Heart right ventricle (tissue), 16 donors: Measurements from ENCODE around the gene CD4. TPM values are rescaled to one million over a fixed set of nuclear protein-coding genes. Genes with fewer than 3 reads are reported as not detected.

ENCODE experiments used
- ATAC-seq, 8 donors: fragments of 200-7000 bp; cut with Tn5 transposase; one replicate each; pipeline ENCODE4 v1.9.1; 2020; ENCODE audit warnings: mild to moderate bottlenecking in 8 of 8, moderate library complexity in 8 of 8, moderate number of reproducible peaks in 1 of 8
- DNase-seq, 2 donors: peaks; one replicate each; pipeline ENCODE4 v3.0.0-alpha.2; 2020
- H3K27ac ChIP-seq, 10 donors: fragments of 200-600 bp; sonication (generic) in 2 of 10; one replicate each; pipeline versions ENCODE4 v1.5.0 to v1.8.0; 2020 to 2022; ENCODE audit warnings: mild to moderate bottlenecking in 3 of 10
- H3K27me3 ChIP-seq, 7 donors: fragments of 200-600 bp; one replicate each; pipeline ENCODE4 v1.8.0; 2021 to 2022; ENCODE audit warnings: mild to moderate bottlenecking in 2 of 7
- H3K36me3 ChIP-seq, 9 donors: fragments of 200-600 bp; sonication (generic) in 1 of 9; one replicate each; pipeline versions ENCODE4 v1.5.0 to v1.8.0; 2020 to 2022; ENCODE audit warnings: mild to moderate bottlenecking in 2 of 9
- H3K4me1 ChIP-seq, 9 donors: fragments of 200-600 bp; sonication (generic) in 1 of 9; one replicate each; pipeline versions ENCODE4 v1.5.0 to v1.8.0; 2020 to 2022; ENCODE audit warnings: mild to moderate bottlenecking in 4 of 9
- H3K4me3 ChIP-seq, 10 donors: fragments of 200-600 bp; sonication (generic) in 2 of 10; one replicate each; pipeline versions ENCODE4 v1.5.0 to v1.8.0; 2020 to 2022; ENCODE audit warnings: mild to moderate bottlenecking in 7 of 10, moderate library complexity in 2 of 10
- H3K9me3 ChIP-seq, 11 donors: fragments of 200-600 bp in 10 of 11; sonication (generic) in 2 of 11; one replicate each; pipeline versions ENCODE4 v1.5.0 to v1.8.0; 2013 to 2022; ENCODE audit warnings: mild to moderate bottlenecking in 2 of 11, control low read depth in 1 of 11, moderate library complexity in 1 of 11
- CTCF ChIP-seq, 9 donors: fragments of 200-600 bp; sonication (generic) in 2 of 9; IDR thresholded peaks; one replicate each; pipeline versions ENCODE4 v1.5.0 to v1.8.0; 2021 to 2022; ENCODE audit warnings: antibody characterized with exemption in 9 of 9, mild to moderate bottlenecking in 5 of 9, moderate library complexity in 1 of 9
- WGBS, 2 donors: extraction: QIAGEN DNeasy Blood & Tissue Kit; methylation state at CpG; one replicate each; pipeline ENCODE4 v1.1.7; 2013; ENCODE audit warnings: inconsistent platforms in 1 of 2; 5-methylcytosine and 5-hydroxymethylcytosine counted together
- intact Hi-C, 10 donors: fragments of 100-400 bp; cut with DNase I; formaldehyde crosslinking; loops; one replicate each; pipeline versions ENCODE4 v1.11.1 to v1.14.2; 2022
- polyA plus RNA-seq, 2 donors: library from polyadenylated mRNA; stranded (reverse); fragments of 200-250 nt; gene quantifications; one replicate each; pipeline ENCODE4 v1.2.3, GENCODE V29; 2013
- total RNA-seq, 10 donors: library from RNA; stranded (reverse); fragmentation: NEBNext Ultra II Directional in 3 of 10; extraction: Animal tissue kit (Norgen Biotek cat#: 25700) in 3 of 10; gene quantifications; one replicate each; pipeline versions ENCODE4 v1.2.1 to v1.2.4, GENCODE V29; 2021 to 2023
- donor health status: Arrhythmogenic right ventricular cardiomyopathy.
- donor health status: ischemic (EF 13 %, LVEDD 7.1; RV severe dilation, severe dysfunction).
- donor health status: healthy with polysubstance abuse.
- donor health status: DM: no; HTN: yes; CAD: no.
- donor health status: DM: no; HTN: no; CAD: no.
- donor health status: ischemic (EF 25% LVEDD 6.9; RV normal size, moderate dysfunction).
- donor health status: ischemic (EF 25% LVEDD 5.7; RV mildly dilated, moderate dysfunction).
- donor health status: healthy.
- donor health status: DM: yes; HTN: yes; CAD: no.
- donor health status: Ischemic cardiomyopathy.
- donor health status: ischemic (EF 35%, LVEDD 5.7; RV mildly dilated, moderate dysfunction).
- donor health status: nonischemic (EF 11% LVEDD 7.7; RV severe dilation, severe dysfunction).
- donor health status: DM: yes; HTN: yes; CAD: no.
- donor health status: PGD.
- donor health status: ischemic (EF 29% LVEDD 5.4; RV normal size, mild dysfunction).
- donor health status: nonischemic (EF 23%, LVEDD 6.1; RV moderate dilation, normal function).

The CD4 gene
- total and polyA plus RNA-seq, 12 donors = 2.6 to 44.3 (median 4.2) TPM

GRCh38 chr12:6782119-6782518 is 7.2 kb upstream of the CD4 start:
- no peaks in the 10 kb centered on the region for H3K9me3 ChIP-seq
- no peak overlapping the region for H3K4me3 ChIP-seq
- DNase-seq (no peak), ATAC-seq (no peak)
- H3K4me1 ChIP-seq = peaks cover 0 to 43% (median 22%) of the 10 kb centered on the region in 9 donors
- intact Hi-C loops = loop anchor here in 2 of 10 donors (5.0 kb wide), 2 partner anchors 40 to 45 kb away; partner anchors contain the start of gene GPR162 (in 1 of the 2)
- TF ChIP-seq CTCF (IDR thresholded peaks at IDR 0.05) = no peak
- H3K27me3 ChIP-seq = peaks cover 0 to 13% (median 0%) of the 10 kb centered on the region in 7 donors
- no peaks in the 10 kb centered on the region for H3K36me3 ChIP-seq
- WGBS, 2 donors = 70 to 75% methylated on average over 6 of the region's 6 CpGs
- no peak overlapping the region for H3K27ac ChIP-seq

GRCh38 chr12:6782850-6783566 is 6.3 kb upstream of the CD4 start:
- intact Hi-C loops = loop anchor here in 2 of 10 donors (5.0 kb wide), 2 partner anchors 39 to 46 kb away; partner anchors contain the start of gene GPR162 (in 1 of the 2)
- 74 to 79% methylated on average over 10 of the region's 10 CpGs for WGBS, 2 donors
- no peak overlapping the region for H3K4me3 ChIP-seq
- no peak for TF ChIP-seq CTCF (IDR thresholded peaks at IDR 0.05)
- ATAC-seq (no peak), DNase-seq (no peak)
- no peaks in the 10 kb centered on the region for H3K36me3 ChIP-seq
- peaks cover 0 to 44% (median 25%) of the 10 kb centered on the region in 9 donors for H3K4me1 ChIP-seq
- H3K27me3 ChIP-seq = peaks cover 0 to 4% (median 0%) of the 10 kb centered on the region in 7 donors
- no peaks in the 10 kb centered on the region for H3K9me3 ChIP-seq
- no peak overlapping the region for H3K27ac ChIP-seq

GRCh38 chr12:6783828-6784227 is 5.5 kb upstream of the CD4 start:
- Histone ChIP-seq H3K4me3 (no peak overlapping the region), H3K4me1 (peaks cover 0 to 41% (median 18%) of the 10 kb centered on the region in 9 donors), H3K36me3 (no peaks in the 10 kb centered on the region), H3K27ac (no peak overlapping the region), H3K9me3 (no peaks in the 10 kb centered on the region), H3K27me3 (no peaks in the 10 kb centered on the region)
- 89 to 92% methylated on average over 9 of the region's 9 CpGs for WGBS, 2 donors
- intact Hi-C loops = loop anchor here in 2 of 10 donors (5.0 kb wide), 2 partner anchors 38 to 47 kb away; partner anchors contain the start of gene GPR162 (in 1 of the 2)
- ATAC-seq (no peak), DNase-seq (no peak)
- no peak for TF ChIP-seq CTCF (IDR thresholded peaks at IDR 0.05)

- H3K36me3 ChIP-seq = no peaks in the 10 kb centered on the region
- ATAC-seq (no peak), DNase-seq (no peak)
- no peak for TF ChIP-seq CTCF (IDR thresholded peaks at IDR 0.05)
- H3K4me1 ChIP-seq = peaks cover 0 to 41% (median 14%) of the 10 kb centered on the region in 9 donors
- H3K27ac ChIP-seq = no peak overlapping the region
- no peaks in the 10 kb centered on the region for H3K27me3 ChIP-seq
- no peak overlapping the region for H3K4me3 ChIP-seq
- intact Hi-C loops = loop anchor here in 2 of 10 donors (5.0 kb wide), 2 partner anchors 38 to 47 kb away; partner anchors contain the start of gene GPR162 (in 1 of the 2)
- H3K9me3 ChIP-seq = no peaks in the 10 kb centered on the region
- WGBS, 2 donors = 88% methylated on average over 5 of the region's 5 CpGs
These were observed 5.0 kb upstream of the CD4 start for GRCh38 chr12:6784296-6784695.
